Stimulated activated CD8-positive, alpha-beta memory T cell treated with anti-CD3 and anti-CD28 coated beads, Interleukin-12 subunit alpha, Interleukin-12 subunit beta, amount 100 ng/mL, for 24 hours (primary cell): Measurements from ENCODE around the gene TSSC4.

Experiments used
- DNase-seq: peaks from one replicate; pipeline ENCODE4 v3.0.0-alpha.2; 2020; ENCODE audit errors: extremely low read depth

TSSC4 gene

DNA sequence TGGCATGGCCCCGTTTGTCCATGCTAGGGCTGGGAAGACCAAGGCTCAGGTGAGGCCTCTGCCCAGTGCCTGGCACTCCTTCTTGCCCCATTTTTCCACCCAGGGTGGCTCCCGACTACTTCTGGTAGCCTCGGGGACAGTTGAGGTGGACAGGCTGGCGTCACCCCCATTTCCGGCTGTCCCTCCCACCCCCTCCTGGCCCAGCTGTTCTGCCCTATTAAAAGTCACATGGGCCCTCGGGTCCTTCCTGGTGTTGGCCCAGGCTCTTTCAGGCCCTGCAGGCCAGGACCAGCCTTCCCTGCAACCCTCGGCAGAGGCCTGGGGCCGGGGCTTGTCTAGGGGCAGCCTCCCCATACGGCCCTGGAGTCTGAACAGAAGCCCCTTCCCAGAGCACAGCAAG lies 14.0 kb upstream of the TSSC4 start:
- DNase-seq, result no peak

DNA sequence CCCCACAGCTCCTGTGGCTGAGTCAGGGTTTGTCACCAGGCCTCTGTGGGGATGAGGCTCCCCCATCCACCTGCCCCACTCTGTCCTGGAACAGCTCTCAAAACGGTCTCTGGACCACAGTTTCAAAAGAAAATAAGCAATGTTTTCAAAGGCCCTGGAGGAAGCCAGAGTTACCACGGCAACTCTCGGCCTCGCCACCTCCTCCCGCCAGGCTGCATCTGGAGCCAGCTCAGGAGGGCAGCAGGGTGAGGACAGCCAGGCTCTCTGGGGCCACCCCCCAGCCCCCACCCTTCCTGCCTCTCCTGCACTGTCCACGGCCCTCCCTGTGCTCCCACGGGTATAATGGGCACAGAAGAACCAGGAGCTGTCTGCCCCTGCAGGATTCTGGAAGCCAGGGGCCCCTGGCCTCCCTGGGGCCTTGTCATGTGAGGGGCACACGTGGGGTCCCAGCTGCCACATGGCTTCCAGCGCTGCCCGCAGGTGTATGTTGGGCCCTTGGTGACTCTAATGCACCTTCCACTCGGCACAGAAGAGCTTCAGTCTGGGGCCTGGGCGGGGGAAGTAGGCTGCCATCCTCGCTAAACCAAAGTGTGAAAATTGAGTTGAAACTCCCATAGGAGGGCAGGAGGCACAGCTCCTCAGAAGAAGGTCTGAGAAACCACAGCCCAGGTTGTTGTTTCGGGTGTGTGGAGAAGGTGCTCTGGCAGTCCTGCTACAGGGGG lies 13.1 kb upstream of the TSSC4 start:
- no peak for DNase-seq

- no peak for DNase-seq
These were observed 11.8 kb upstream of the TSSC4 start for GRCh38 chr11:2388431-2389376.

- no peak for DNase-seq
These were observed 11.0 kb upstream of the TSSC4 start for GRCh38 chr11:2389377-2390026.

DNA sequence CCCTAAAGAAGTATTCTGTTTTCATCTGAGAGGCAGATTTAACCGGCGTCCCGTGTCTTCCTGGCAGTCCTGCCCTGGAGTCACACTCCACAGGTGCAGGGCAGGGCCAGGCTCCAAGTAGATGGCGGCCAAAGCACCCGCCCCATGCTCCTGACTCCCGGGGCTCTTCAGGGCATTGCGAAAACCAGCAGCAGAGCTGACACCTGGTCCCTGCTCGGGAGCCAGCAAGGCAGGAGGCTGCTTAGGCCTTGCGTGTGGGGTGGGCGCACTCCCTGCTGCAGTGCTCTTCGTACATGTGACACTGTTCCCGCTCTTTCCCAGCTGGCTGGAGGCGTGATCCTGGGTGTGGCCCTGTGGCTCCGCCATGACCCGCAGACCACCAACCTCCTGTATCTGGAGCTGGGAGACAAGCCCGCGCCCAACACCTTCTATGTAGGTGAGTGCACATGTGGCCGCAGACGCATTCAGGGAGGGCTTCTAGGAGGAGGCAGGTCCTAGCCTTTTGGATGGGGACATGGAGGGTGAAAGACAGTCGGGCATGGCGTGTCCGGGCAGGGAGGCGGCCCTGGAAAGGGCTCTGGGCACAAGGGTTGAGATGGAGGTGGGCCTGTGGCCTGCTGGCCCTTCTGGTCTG lies 10.3 kb upstream of the TSSC4 start:
- no peak for DNase-seq

- no peak for DNase-seq
These were observed 9.8 kb upstream of the TSSC4 start for GRCh38 chr11:2390725-2391151.

GRCh38 chr11:2391181-2391975 lies 9.2 kb upstream of the TSSC4 start:
- DNase-seq, result no peak

DNA sequence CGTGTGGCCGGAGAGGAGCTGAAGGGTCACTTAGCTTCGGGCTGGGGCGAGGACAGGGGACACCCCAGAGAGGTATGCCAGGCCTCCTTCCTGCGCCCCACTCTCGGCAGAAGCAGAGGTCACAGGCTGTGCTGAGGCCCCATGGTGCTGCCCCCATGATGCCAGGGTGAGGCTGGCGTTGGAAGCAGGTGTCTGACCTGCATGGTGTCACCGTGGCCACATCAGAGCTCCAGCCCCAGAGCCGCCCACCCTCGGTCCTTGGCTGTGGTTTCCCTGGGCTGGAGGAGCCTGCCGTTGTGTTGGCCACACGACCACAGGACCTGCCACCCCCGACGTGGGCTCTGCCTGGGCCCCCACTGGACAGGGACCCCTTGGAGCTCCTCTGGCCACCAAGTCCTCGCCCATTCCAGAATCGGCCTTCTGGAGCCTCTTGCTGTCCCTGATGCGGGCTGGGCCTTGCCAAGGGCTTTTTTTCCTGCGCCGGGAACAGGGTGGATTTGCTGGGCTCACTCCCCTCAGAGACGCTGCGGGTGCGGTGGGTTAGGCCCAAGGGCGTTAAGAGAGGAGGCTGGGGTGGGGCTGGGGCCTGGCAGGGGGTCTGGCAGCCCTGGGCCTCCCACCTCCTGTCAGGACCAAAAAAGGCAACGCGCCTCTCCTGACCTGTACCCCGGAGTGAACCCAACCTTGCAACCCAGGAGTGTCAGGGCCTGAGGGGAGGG lies 8.2 kb upstream of the TSSC4 start:
- DNase-seq, result no peak

DNA sequence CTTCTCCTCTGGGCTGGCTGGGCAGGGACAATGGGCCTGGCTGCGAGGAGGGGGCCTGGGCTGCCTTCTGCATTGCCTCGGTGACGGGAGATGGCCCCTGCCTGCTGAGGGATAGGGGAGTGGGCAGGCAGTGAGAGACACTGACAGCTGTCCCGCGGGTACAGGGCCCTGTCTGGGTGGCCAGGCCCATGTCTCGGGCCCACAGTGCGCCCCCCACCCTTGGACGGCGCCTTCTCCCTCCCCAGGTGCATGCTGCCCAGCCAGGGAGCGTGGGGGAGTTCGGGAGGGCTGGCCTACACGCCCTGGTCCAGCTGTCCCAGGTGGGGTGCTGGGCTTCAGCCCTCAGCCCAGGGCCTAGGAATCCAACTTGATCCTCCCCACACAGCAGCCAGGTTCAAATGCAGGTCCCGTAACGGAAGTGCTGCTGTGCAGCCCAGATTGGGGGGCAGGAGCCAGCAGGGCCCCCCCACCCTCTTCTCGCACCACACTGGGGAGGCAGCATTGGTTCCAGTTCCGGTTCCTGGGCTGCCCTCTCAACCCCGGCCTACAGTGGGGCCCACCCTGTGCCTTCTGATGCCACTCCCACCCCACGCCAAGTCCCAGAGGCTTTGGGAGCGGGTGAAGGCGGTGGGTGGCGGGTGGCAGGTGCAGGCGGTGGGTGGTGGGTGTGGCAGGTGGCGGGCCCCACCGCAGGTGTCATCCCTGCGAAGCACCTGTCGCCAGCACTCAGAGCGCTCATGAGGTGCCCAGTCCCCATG lies 7.3 kb upstream of the TSSC4 start:
- no peak for DNase-seq

GRCh38 chr11:2393941-2394817 lies 6.4 kb upstream of the TSSC4 start:
- no peak for DNase-seq

- DNase-seq, result no peak
These were observed 5.8 kb upstream of the TSSC4 start for GRCh38 chr11:2394818-2395105.

- no peak for DNase-seq
These were observed 5.3 kb upstream of the TSSC4 start for GRCh38 chr11:2395211-2395730.

DNA sequence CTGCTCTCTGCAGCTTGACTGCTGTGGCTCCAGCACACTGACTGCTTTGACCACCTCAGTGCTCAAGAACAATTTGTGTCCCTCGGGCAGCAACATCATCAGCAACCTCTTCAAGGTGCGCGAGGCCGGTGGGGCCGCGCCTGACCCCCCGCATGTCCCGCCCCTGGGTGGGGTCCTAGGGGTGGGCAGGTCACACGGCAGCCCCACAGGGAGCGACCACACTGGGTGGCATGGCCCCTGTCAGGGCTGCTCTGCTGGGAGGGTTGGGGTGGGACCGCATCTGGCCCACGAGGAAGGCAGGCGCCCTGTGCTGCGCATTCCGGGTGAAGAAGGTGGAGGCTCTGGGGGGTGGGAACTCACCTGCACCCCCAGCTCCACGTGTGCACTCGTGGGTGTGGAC lies 4.7 kb upstream of the TSSC4 start:
- DNase-seq, result no peak

DNA sequence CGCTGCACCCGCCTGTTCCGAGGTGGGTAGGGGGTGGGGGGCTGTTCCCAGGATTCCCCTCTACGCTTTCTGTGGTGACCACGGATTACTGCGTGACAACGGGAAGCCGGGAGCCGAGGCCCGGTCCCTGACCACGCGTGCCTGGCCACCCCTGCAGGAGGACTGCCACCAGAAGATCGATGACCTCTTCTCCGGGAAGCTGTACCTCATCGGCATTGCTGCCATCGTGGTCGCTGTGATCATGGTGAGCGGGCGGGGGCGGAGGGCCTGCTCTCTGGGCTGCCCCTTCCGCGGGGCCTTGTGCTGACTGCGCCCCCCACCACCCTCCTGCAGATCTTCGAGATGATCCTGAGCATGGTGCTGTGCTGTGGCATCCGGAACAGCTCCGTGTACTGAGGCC lies 4.1 kb upstream of the TSSC4 start:
- no peak for DNase-seq

GRCh38 chr11:2397005-2397404 lies 3.5 kb upstream of the TSSC4 start:
- DNase-seq, result no peak

DNA sequence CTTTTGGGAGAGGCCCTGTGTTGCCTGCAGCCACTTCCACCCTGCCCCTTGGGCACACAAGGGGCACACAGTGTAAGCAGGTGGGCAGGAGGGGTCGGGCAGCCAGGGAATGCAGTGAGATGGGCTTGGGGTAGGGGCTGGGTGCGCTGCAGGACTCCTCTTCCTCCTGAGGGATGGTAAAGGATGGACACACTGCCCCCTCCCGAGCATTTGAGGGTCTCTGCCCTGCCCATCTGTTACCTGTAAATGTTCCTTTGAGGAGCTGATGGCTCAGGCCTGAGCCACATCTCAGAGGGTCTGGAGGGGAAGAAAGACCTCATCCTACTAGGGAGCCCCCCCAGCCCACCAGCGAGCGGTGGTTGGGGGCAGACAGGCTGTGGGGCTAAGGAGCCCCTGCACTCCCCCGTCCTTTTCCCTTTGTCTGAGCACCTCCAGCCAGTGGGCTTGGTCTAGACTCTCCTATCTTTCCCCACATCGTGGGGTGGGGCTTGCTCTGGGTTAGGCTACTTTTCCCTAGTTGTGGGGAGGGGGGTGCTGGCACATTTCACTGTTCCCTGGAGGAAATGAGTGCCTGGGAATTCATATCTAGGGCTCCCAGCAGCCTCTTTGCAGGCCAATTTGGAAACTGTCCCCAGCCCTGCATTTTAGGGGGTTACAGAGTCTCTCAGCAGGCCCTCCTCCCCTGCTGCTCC lies 1.7 kb upstream of the TSSC4 start:
- no peak for DNase-seq

GRCh38 chr11:2399488-2400068 lies 972 bp upstream of the TSSC4 start:
- no peak for DNase-seq
